H9 (cell line): ENCODE measurements around the gene CLEC12A. TPM values are rescaled to one million over a fixed set of nuclear protein-coding genes. Genes with fewer than 3 reads are reported as not detected.

ENCODE experiments used
- DNase-seq: peaks from one replicate; pipeline ENCODE4 v3.0.0-alpha.2; 2017
- H2AFZ ChIP-seq: one replicate; pipeline ENCODE4 v1.6.1; 2013; ENCODE audit warnings: mild to moderate bottlenecking, low read length, control low read depth, moderate library complexity
- H2AK5ac ChIP-seq: 2 replicates; pipeline ENCODE4 v1.6.1; 2013; ENCODE audit warnings: low read length, control low read depth, mixed read lengths; ENCODE audit not compliant: insufficient read length
- H2BK120ac ChIP-seq: one replicate; pipeline ENCODE4 v1.6.1; 2013; ENCODE audit warnings: low read depth, mild to moderate bottlenecking, low read length, control low read depth, inconsistent platforms; ENCODE audit not compliant: poor library complexity, severe bottlenecking
- H2BK12ac ChIP-seq: 2 replicates; pipeline ENCODE4 v1.6.1; 2013; ENCODE audit warnings: low read length, control low read depth, mixed read lengths, low read depth; ENCODE audit not compliant: insufficient read length
- H2BK15ac ChIP-seq: 2 replicates; pipeline ENCODE4 v1.6.1; 2013; ENCODE audit warnings: low read depth, low read length, control low read depth
- H2BK20ac ChIP-seq: one replicate; pipeline ENCODE4 v1.6.1; 2013; ENCODE audit warnings: low read depth, mild to moderate bottlenecking, low read length, control low read depth, inconsistent platforms; ENCODE audit not compliant: poor library complexity, severe bottlenecking
- H2BK5ac ChIP-seq: 2 replicates; pipeline ENCODE4 v1.6.1; 2013; ENCODE audit warnings: low read length, control low read depth, mixed read lengths; ENCODE audit not compliant: insufficient read length
- H3K14ac ChIP-seq: 2 replicates; pipeline ENCODE4 v1.6.1; 2013; ENCODE audit warnings: low read length, control low read depth; ENCODE audit not compliant: insufficient read depth
- H3K18ac ChIP-seq: 2 replicates; pipeline ENCODE4 v1.6.1; 2013; ENCODE audit warnings: low read depth, mild to moderate bottlenecking, mixed read lengths, low read length, control low read depth; ENCODE audit not compliant: insufficient read length
- H3K23ac ChIP-seq: 2 replicates; pipeline ENCODE4 v1.6.1; 2013; ENCODE audit warnings: low read length, control low read depth, mixed read lengths, low read depth; ENCODE audit not compliant: insufficient read length
- H3K23me2 ChIP-seq: 2 replicates; pipeline ENCODE4 v1.6.1; 2013; ENCODE audit warnings: low read depth, mild to moderate bottlenecking, mixed read lengths, low read length, control low read depth; ENCODE audit not compliant: insufficient read length, poor library complexity, severe bottlenecking
- H3K27ac ChIP-seq: 2 replicates; pipeline ENCODE4 v1.5.1; 2013; ENCODE audit warnings: low read length, control low read depth, mixed read lengths, low read depth; ENCODE audit not compliant: insufficient read length
- H3K27me3 ChIP-seq: 2 replicates; pipeline ENCODE4 v1.6.1; 2013; ENCODE audit warnings: low read length, control low read depth, inconsistent platforms; ENCODE audit not compliant: insufficient read depth
- H3K4ac ChIP-seq: 2 replicates; pipeline ENCODE4 v1.6.1; 2013; ENCODE audit warnings: low read depth, mild to moderate bottlenecking, control low read depth, inconsistent platforms, low read length, moderate library complexity
- H3K4me1 ChIP-seq: 2 replicates; pipeline ENCODE4 v1.6.1; 2013; ENCODE audit warnings: low read length, control low read depth, inconsistent platforms; ENCODE audit not compliant: insufficient read depth
- H3K4me2 ChIP-seq: 2 replicates; pipeline ENCODE4 v1.6.1; 2013; ENCODE audit warnings: low read length, control low read depth, mixed read lengths; ENCODE audit not compliant: insufficient read length, insufficient read depth
- H3K56ac ChIP-seq: 2 replicates; pipeline ENCODE4 v1.6.1; 2013; ENCODE audit warnings: low read depth, mild to moderate bottlenecking, mixed read lengths, low read length, control low read depth; ENCODE audit not compliant: insufficient read length
- H3K79me1 ChIP-seq: 2 replicates; pipeline ENCODE4 v1.6.1; 2013; ENCODE audit warnings: low read depth, mild to moderate bottlenecking, moderate library complexity, low read length, control low read depth, inconsistent platforms; ENCODE audit not compliant: insufficient read depth, poor library complexity, severe bottlenecking
- H3K79me2 ChIP-seq: 2 replicates; pipeline ENCODE4 v1.6.1; 2013; ENCODE audit warnings: low read length, control low read depth, inconsistent platforms; ENCODE audit not compliant: insufficient read depth
- H3K9ac ChIP-seq: 2 replicates; pipeline ENCODE4 v1.6.1; 2013; ENCODE audit warnings: low read length, control low read depth, mixed read lengths; ENCODE audit not compliant: insufficient read length; ENCODE audit errors: extremely low read depth
- H3K9me3 ChIP-seq: one replicate; pipeline ENCODE4 v1.6.1; 2013; ENCODE audit warnings: low read depth, low read length, inconsistent platforms; ENCODE audit not compliant: control insufficient read depth
- H3T11ph ChIP-seq: one replicate; pipeline ENCODE4 v1.6.1; 2013; ENCODE audit warnings: mild to moderate bottlenecking, low read length, control low read depth, inconsistent platforms
- H4K20me1 ChIP-seq: one replicate; pipeline ENCODE4 v1.6.1; 2013; ENCODE audit not compliant: control insufficient read depth, insufficient read length, insufficient read depth
- H4K5ac ChIP-seq: 2 replicates; pipeline ENCODE4 v1.6.1; 2013; ENCODE audit warnings: low read depth, mild to moderate bottlenecking, mixed read lengths, low read length, control low read depth; ENCODE audit not compliant: insufficient read length
- H4K8ac ChIP-seq: replicated peaks from 2 replicates; pipeline ENCODE4 v1.6.1; 2013; ENCODE audit warnings: low read length, control low read depth, mixed read lengths, low read depth; ENCODE audit not compliant: insufficient read length
- H4K91ac ChIP-seq: 2 replicates; pipeline ENCODE4 v1.6.1; 2013; ENCODE audit warnings: low read depth, mild to moderate bottlenecking, moderate library complexity, mixed read lengths, low read length, control low read depth; ENCODE audit not compliant: insufficient read length
- H3K27ac Mint-ChIP-seq, 3 experiments: 2 replicates in 2 of 3; 3 replicates in 1 of 3; pipeline ENCODE4 v1.8.0; 2020 to 2021; ENCODE audit warnings: mixed read lengths in 3 of 3, mild to moderate bottlenecking in 1 of 3, moderate library complexity in 1 of 3
- H3K27me3 Mint-ChIP-seq: 2 replicates; pipeline ENCODE4 v1.8.0; 2021; ENCODE audit warnings: low read depth, mild to moderate bottlenecking, moderate library complexity, mixed read lengths
- H3K36me3 Mint-ChIP-seq, 3 experiments: 2 replicates in 2 of 3; 3 replicates in 1 of 3; pipeline ENCODE4 v1.8.0; 2020 to 2021; ENCODE audit warnings: low read depth in 3 of 3, mixed read lengths in 3 of 3; ENCODE audit not compliant: insufficient read depth in 1 of 3
- H3K4me1 Mint-ChIP-seq, 2 experiments: 2 replicates each; pipeline ENCODE4 v1.8.0; 2020; ENCODE audit warnings: mixed read lengths in 2 of 2
- H3K4me3 Mint-ChIP-seq, 2 experiments: 2 replicates in 1 of 2; 3 replicates in 1 of 2; pipeline ENCODE4 v1.8.0; 2020 to 2021; ENCODE audit warnings: mild to moderate bottlenecking in 2 of 2, mixed read lengths in 2 of 2, moderate library complexity in 1 of 2
- H3K9me3 Mint-ChIP-seq, 2 experiments: 2 replicates in 1 of 2; 3 replicates in 1 of 2; pipeline ENCODE4 v1.8.0; 2020; ENCODE audit warnings: mild to moderate bottlenecking in 2 of 2, mixed read lengths in 2 of 2, moderate library complexity in 1 of 2
- WGBS: extraction: QIAGEN DNeasy Blood & Tissue Kit; methylation state at CpG from one replicate; pipeline ENCODE4 v1.1.7; 2013; ENCODE audit warnings: missing lambda C conversion rate, low lambda C conversion rate, mixed read lengths; ENCODE audit not compliant: insufficient read length; ENCODE audit errors: extremely low coverage; 5-methylcytosine and 5-hydroxymethylcytosine counted together
- total RNA-seq: library from RNA; stranded (reverse); gene quantifications from 2 replicates; pipeline ENCODE4 v1.2.1, GENCODE V29; 2021
- TF ChIP-seq, protein P1 (sequence below): fragments of 200-600 bp; sonication (generic); conservative IDR thresholded peaks from 3 replicates; pipeline ENCODE4 v1.8.0; 2021; ENCODE audit warnings: antibody characterized with exemption, mild to moderate bottlenecking

CLEC12A gene
- total RNA-seq, 1 experiment from 2014 or later, result not detected

- Histone ChIP-seq H3T11ph (no peak overlapping the region), H3K56ac (no peak overlapping the region), H2BK120ac (no peak overlapping the region), H3K14ac (no peak overlapping the region), H3K18ac (no peak overlapping the region), H3K23me2 (no peaks in the 10 kb centered on the region), H3K23ac (no peak overlapping the region), H3K27me3 (no peaks in the 10 kb centered on the region), H2BK5ac (no peak overlapping the region), H3K9ac (no peak overlapping the region), H2BK15ac (no peak overlapping the region), H3K9me3 (no peaks in the 10 kb centered on the region), H2BK20ac (no peak overlapping the region), H3K27ac (no peak overlapping the region), H2BK12ac (no peak overlapping the region), H2AK5ac (no peak overlapping the region), H3K4ac (no peak overlapping the region), H3K79me2 (no peaks in the 10 kb centered on the region), H4K91ac (no peak overlapping the region), H3K79me1 (no peaks in the 10 kb centered on the region), H4K5ac (no peak overlapping the region), H3K4me2 (no peak overlapping the region), H2AFZ (no peak overlapping the region), H3K4me1 (peaks cover 5% of the 10 kb centered on the region), H4K8ac (no peak overlapping the region), H4K20me1 (no peaks in the 10 kb centered on the region)
- H3K4me3 Mint-ChIP-seq, result no peak overlapping the region
- WGBS, result no CpG with 5 or more reads among the region's 4 CpGs
- no peak for DNase-seq
- no peaks in the 10 kb centered on the region for H3K27me3 Mint-ChIP-seq
- peaks cover 2 to 7% (median 2%) of the 10 kb centered on the region in 3 experiments; a peak in 4 of 7 replicates for H3K36me3 Mint-ChIP-seq
- no peak overlapping the region for H3K27ac Mint-ChIP-seq
- TF ChIP-seq, protein P1, sequence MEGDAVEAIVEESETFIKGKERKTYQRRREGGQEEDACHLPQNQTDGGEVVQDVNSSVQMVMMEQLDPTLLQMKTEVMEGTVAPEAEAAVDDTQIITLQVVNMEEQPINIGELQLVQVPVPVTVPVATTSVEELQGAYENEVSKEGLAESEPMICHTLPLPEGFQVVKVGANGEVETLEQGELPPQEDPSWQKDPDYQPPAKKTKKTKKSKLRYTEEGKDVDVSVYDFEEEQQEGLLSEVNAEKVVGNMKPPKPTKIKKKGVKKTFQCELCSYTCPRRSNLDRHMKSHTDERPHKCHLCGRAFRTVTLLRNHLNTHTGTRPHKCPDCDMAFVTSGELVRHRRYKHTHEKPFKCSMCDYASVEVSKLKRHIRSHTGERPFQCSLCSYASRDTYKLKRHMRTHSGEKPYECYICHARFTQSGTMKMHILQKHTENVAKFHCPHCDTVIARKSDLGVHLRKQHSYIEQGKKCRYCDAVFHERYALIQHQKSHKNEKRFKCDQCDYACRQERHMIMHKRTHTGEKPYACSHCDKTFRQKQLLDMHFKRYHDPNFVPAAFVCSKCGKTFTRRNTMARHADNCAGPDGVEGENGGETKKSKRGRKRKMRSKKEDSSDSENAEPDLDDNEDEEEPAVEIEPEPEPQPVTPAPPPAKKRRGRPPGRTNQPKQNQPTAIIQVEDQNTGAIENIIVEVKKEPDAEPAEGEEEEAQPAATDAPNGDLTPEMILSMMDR, result no peak
- peaks cover 3 to 14% of the 10 kb centered on the region in 2 experiments; a peak in 2 of 4 replicates for H3K4me1 Mint-ChIP-seq
- peaks cover 0 to 14% of the 10 kb centered on the region in 2 experiments; a peak in 3 of 5 replicates for H3K9me3 Mint-ChIP-seq
These were observed 56.5 kb downstream of the CLEC12A start for GRCh38 chr12:10027721-10028120.
